Type B pancreatic cell (in vitro differentiated cells): ENCODE measurements around the gene ZDHHC7. TPM values are rescaled to one million over a fixed set of nuclear protein-coding genes. Genes with fewer than 3 reads are reported as not detected.

Experiments
- DNase-seq: peaks from one replicate; pipeline ENCODE4 v3.0.0; 2021; ENCODE audit warnings: mixed read lengths; ENCODE audit not compliant: unreplicated experiment; ENCODE audit errors: extremely low spot score
- H3K27ac Mint-ChIP-seq: 2 replicates; pipeline ENCODE4 v1.8.0; 2021; ENCODE audit warnings: mild to moderate bottlenecking, mixed read lengths
- H3K27me3 Mint-ChIP-seq: 2 replicates; pipeline ENCODE4 v1.8.0; 2021; ENCODE audit warnings: mixed read lengths
- H3K36me3 Mint-ChIP-seq: 2 replicates; pipeline ENCODE4 v1.8.0; 2021; ENCODE audit warnings: mixed read lengths
- H3K4me1 Mint-ChIP-seq: one replicate; pipeline ENCODE4 v1.8.0; 2021; ENCODE audit warnings: mixed read lengths; ENCODE audit not compliant: unreplicated experiment
- H3K4me3 Mint-ChIP-seq: 2 replicates; pipeline ENCODE4 v1.8.0; 2021; ENCODE audit warnings: mild to moderate bottlenecking, mixed read lengths
- H3K9me3 Mint-ChIP-seq: 2 replicates; pipeline ENCODE4 v1.8.0; 2021; ENCODE audit warnings: mixed read lengths
- total RNA-seq: library from RNA; stranded (reverse); gene quantifications from 2 replicates; pipeline ENCODE4 v1.2.1, GENCODE V29; 2021; ENCODE audit warnings: low replicate concordance
- TF ChIP-seq, protein P1 (sequence below): fragments of 200-600 bp; sonication (generic); conservative IDR thresholded peaks from 2 replicates; pipeline ENCODE4 v1.5.0; 2021; ENCODE audit warnings: antibody characterized with exemption, mild to moderate bottlenecking

ZDHHC7 gene
- total RNA-seq, 1 donor from 2014 or later: 47.1 TPM

DNA sequence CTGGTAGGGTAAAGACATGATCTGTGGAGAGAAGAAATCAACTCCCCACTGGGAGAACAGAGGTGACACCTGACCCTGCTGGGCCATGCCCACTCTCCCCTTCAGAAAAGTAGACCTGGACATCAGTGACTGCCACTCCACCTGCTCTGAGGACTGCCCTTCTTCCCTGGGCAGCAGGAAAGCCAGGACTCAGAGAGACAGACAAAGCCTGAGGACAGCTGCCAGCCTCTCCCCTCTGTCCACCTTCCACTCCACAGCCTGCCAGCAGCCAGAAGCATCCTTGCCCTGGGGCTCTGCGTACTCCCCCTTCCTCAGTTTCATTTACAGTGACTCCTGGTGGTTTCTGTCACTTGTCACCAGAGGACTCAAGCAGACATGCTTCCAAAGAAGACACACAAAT is 24.5 kb downstream of the ZDHHC7 start:
- DNase-seq: no peak
- Mint-ChIP-seq H3K4me3 (no peak overlapping the region), H3K4me1 (peaks cover 24% of the 10 kb centered on the region), H3K27me3 (no peaks in the 10 kb centered on the region), H3K9me3 (no peaks in the 10 kb centered on the region), H3K36me3 (peaks cover 37% of the 10 kb centered on the region), H3K27ac (peak overlapping the region; percentile 75)
- TF ChIP-seq, protein P1, sequence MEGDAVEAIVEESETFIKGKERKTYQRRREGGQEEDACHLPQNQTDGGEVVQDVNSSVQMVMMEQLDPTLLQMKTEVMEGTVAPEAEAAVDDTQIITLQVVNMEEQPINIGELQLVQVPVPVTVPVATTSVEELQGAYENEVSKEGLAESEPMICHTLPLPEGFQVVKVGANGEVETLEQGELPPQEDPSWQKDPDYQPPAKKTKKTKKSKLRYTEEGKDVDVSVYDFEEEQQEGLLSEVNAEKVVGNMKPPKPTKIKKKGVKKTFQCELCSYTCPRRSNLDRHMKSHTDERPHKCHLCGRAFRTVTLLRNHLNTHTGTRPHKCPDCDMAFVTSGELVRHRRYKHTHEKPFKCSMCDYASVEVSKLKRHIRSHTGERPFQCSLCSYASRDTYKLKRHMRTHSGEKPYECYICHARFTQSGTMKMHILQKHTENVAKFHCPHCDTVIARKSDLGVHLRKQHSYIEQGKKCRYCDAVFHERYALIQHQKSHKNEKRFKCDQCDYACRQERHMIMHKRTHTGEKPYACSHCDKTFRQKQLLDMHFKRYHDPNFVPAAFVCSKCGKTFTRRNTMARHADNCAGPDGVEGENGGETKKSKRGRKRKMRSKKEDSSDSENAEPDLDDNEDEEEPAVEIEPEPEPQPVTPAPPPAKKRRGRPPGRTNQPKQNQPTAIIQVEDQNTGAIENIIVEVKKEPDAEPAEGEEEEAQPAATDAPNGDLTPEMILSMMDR: no peak

DNA sequence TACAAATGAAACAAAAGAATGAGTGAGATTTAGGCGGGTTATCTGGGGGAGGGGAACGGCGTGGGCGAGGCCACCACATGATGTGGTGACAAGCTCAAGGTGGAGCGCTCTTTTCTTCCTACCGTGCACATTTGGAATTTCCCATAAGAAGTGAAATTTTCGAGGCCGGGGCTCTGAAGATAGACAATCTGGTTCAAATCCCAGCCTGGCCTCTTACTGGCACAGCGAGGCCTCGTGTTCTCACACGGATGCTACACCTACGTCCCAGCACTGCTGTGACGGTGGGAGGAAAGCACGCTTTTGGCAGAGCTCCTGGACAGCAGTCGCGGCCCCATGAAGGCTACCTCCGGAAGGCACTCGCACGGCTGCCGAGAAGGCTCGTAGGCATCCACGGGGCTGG is 25.2 kb downstream of the ZDHHC7 start:
- no peaks in the 10 kb centered on the region for H3K27me3 Mint-ChIP-seq
- peaks cover 24% of the 10 kb centered on the region for H3K4me1 Mint-ChIP-seq
- no peak for DNase-seq
- peaks cover 40% of the 10 kb centered on the region for H3K36me3 Mint-ChIP-seq
- H3K9me3 Mint-ChIP-seq: no peaks in the 10 kb centered on the region
- no peak overlapping the region for H3K27ac Mint-ChIP-seq
- no peak overlapping the region for H3K4me3 Mint-ChIP-seq
- TF ChIP-seq, protein P1: no peak

DNA sequence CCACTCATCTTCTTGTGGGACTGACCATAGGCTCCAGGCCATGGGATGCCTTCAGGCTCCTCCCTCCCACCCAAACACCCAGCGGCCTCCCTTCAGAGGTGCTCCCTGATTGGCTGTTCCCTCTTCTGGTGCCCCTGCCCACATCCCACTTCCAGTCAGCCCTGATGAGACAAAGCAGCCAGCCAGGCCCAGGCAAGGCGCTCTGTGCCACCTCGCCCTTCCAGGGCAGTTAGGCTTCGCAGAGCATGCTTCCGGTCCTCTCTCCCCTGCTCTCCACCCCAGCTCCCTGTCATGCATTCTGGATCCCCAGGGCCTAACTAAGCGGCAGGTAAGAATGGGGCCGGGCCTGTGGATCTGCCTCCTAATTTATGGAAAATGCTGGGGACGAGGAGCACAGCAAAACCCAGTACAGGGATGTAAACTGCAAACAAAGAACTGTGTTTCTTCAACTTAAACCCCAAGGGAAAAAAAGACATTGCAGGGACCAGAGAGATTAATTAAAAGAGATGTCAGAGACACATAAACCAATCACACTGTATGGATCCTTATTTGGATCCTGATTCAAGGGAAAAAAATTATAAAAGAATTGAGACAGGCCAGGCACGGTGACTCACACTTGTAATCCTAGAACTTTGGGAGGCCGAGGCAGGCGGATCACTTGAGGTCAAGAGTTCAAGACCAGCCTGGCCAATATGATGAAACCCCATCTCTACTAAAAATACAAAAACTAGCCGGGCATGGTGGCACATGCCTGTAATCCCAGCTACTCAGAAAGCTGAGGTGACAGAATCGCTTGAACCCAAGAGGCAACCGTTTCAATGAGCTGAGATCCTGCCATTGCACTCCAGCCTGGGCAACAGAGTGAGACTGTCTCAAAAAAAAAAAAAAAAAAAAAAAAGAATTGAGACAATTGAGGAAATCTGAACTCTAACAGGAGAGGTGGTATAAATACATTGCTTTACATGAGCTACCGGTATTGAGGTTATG is 26.0 kb downstream of the ZDHHC7 start:
- Mint-ChIP-seq H3K36me3 (peaks cover 46% of the 10 kb centered on the region), H3K4me1 (peaks cover 24% of the 10 kb centered on the region), H3K27ac (peak overlapping the region; percentile 8), H3K4me3 (no peak overlapping the region), H3K9me3 (no peaks in the 10 kb centered on the region), H3K27me3 (no peaks in the 10 kb centered on the region)
- TF ChIP-seq, protein P1: no peak
- no peak for DNase-seq

DNA sequence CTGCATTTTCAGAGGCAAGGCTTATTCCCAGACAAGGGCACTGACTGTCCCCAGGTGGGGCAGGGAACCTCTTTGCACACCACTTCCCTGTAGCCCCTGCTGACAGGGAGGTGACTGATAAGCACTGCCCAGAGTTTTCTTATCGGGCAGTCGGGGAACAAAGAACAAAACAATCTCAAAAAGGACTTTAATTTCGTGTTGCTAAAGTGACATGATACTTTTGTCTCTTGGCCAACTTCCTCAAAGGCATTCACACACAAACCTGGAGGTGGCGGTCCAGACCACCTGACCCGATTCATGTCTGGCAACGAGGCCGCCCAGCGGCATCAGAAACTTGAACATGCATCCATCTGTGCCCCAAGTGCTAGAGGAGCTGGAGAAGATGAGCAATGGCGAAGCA is 28.9 kb downstream of the ZDHHC7 start:
- DNase-seq: no peak
- Mint-ChIP-seq H3K4me3 (peak overlapping the region; percentile 35), H3K36me3 (peaks cover 34% of the 10 kb centered on the region), H3K9me3 (no peaks in the 10 kb centered on the region), H3K4me1 (peaks cover 20% of the 10 kb centered on the region), H3K27me3 (no peaks in the 10 kb centered on the region), H3K27ac (no peak overlapping the region)
- TF ChIP-seq, protein P1: no peak

DNA sequence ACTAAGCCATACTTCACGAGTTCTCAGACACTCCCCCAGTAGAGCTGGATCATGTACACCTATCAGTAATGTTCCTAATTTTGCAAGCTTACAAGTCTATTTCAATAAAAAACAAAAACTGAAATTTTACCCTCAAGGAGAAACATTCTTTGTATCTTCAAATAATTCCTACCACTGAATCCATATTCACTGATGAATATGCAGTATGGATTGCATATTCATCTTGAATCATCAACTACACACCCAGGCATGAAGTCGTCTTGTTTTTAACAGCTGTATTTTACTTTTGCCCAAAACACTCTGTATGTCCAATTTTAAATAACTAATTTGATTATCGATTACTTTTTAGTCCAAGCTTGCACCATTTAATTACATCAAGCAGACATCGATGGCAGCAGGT is 31.8 kb downstream of the ZDHHC7 start:
- H3K27me3 Mint-ChIP-seq: no peaks in the 10 kb centered on the region
- H3K27ac Mint-ChIP-seq: no peak overlapping the region
- peaks cover 18% of the 10 kb centered on the region for H3K4me1 Mint-ChIP-seq
- TF ChIP-seq, protein P1: no peak
- no peaks in the 10 kb centered on the region for H3K9me3 Mint-ChIP-seq
- H3K36me3 Mint-ChIP-seq: peaks cover 29% of the 10 kb centered on the region
- DNase-seq: no peak
- H3K4me3 Mint-ChIP-seq: no peak overlapping the region
